GM12801 (cell line): ENCODE results near the gene C5orf52.

Experiments
- TF ChIP-seq, protein P1 (sequence below): IDR thresholded peaks from one replicate; pipeline ENCODE4 v1.5.1; 2011; ENCODE audit warnings: control low read depth; ENCODE audit not compliant: insufficient read length; ENCODE audit errors: extremely low read depth

Gene C5orf52

DNA sequence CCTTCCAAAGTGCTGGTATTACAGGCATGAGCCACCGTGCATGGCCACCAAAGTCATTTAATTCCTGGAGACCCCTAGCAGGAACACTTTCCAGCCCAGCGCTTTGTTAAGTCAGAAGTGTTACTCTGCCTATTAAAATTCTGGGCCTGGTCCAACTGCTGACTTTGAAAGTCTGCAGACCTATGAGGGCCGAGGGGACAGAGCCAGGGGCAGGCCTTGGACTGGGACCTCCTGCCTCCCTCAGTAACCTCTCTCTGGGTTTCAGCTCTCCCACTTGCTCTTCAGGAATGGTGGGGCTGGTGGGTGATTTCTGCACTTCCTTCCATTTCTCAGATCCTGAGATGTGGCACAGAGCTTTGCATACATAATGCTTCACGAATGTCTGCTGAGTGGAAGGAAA, 9.7 kb downstream of the C5orf52 start:
- TF ChIP-seq, protein P1, sequence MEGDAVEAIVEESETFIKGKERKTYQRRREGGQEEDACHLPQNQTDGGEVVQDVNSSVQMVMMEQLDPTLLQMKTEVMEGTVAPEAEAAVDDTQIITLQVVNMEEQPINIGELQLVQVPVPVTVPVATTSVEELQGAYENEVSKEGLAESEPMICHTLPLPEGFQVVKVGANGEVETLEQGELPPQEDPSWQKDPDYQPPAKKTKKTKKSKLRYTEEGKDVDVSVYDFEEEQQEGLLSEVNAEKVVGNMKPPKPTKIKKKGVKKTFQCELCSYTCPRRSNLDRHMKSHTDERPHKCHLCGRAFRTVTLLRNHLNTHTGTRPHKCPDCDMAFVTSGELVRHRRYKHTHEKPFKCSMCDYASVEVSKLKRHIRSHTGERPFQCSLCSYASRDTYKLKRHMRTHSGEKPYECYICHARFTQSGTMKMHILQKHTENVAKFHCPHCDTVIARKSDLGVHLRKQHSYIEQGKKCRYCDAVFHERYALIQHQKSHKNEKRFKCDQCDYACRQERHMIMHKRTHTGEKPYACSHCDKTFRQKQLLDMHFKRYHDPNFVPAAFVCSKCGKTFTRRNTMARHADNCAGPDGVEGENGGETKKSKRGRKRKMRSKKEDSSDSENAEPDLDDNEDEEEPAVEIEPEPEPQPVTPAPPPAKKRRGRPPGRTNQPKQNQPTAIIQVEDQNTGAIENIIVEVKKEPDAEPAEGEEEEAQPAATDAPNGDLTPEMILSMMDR, result no peak

DNA sequence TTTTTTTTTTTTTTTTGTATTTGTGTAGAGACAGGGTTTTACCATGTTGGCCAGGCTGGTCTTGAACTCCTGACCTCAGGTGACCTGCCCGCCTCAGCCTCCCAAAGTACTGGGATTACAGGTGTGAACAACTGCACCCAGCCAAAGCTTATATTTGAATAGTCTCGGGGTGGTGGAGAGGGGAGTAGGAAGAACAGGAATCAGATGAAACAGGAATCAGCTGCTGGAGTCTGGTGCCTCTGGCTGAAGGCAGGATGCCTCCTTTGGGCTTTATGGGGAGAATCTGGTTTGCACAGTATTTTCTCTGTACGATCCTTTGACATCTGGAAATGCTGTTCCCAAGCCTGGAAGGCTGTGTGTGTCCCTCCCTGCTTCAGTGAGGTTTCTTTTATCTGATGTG, 10.9 kb downstream of the C5orf52 start:
- TF ChIP-seq, protein P1, result no peak

DNA sequence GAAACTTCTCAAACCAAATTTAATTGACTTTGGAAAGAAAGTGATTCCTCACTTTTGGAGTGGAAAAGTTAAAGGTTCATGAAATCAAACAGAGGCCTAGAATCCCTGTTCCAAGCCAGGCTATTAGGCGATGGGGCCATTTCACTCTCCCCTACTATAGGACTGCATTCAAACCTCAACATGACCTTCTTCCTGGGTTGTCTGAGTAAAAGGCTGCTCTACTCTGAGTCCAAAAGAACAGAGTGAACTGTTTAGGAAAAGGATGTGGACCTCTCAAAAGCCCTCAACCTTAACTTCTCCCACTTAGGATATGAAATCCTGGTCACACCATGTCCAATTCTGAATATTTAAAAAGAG, 15.8 kb downstream of the C5orf52 start:
- TF ChIP-seq, protein P1, result no peak

DNA sequence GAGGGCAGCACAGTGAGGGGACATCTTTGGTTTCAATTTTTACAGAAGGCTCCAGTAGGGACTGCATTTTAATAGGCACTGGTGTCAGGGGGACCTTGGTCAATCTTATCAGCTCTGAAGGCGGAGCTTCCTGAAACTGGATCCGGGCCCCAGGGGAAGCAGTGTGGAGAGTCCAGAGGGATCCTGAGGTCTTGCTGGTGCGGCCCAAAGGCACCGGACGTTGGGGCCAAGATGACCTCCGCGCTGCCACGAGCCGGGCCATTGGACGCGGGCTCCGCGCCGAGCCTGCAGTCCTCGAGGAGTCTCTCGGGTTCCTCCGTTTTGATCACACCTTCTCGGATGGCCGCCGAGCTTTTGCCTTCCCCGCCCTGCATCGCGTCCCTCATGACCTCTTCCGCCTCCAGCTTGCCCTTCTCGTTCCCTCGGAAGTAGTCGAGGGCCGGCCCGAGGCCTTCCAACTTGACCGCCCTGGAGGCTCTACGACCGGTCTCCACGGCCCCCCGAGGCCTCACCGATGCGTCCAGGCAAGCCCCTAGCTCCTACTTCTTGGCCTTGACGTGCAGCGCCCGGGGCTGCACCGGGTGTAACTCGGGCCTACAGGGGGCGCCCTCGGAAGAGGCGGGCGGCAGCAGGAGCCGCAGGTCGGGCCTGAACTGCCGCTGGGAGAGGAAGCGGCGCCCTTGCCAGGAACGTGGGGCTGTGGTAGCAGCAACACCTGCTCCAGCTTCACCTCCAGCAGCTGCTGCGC, 18.8 kb downstream of the C5orf52 start:
- TF ChIP-seq, protein P1, result no peak

DNA sequence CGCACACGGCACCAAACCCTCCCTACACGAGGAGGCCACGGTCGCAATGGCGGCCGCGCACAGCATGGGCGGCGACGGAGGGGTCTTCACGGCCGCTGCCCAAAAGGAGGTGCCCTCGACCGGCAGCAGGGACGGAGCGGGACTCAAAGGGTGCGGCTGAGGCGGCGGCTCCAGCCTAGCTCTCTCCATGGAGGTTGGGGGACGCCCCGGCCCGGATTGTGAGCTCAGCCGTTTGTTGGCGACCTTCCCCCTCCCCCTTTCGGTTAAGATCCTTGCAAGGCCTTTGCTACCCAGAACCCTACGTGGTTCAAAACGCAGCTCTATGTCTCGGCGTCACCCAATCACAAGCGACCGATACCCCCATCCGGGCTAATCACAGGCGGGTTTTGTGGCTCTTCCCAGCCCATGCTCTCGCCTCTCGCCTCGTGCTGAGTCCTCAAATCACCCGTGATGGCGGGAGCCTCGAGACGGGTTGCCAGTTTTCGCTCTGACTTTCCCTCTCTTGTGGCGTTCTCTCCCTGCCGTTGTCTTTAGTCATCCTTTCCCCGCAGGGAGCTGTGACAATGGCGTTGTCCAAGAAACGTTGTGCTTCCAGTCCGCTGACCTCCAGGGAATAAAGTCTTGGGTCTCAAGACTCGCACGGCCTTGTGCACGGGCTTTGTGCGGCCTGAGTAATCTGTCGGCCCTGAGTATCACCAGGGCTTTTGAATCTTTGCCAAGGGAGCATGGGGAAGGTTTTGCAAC, 19.5 kb downstream of the C5orf52 start:
- TF ChIP-seq, protein P1, result no peak

DNA sequence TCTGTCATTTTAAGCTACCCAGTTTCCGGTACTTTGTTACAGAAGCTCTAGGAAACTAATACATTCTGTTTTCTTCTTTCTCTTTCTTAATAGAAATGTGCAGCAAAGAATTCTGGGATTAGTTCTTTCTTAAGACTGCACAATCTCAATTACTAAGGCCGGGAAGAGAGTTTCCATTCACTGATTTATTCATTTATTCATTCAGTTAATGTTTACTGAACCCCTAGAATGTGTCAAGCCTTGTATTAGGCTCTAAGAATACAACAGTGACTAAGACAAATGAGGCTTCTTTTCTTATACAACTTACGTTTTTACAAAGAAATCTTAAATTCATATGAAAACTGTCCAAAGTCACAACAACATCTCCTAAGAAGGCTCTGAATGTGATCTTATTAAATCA, 32.4 kb downstream of the C5orf52 start:
- TF ChIP-seq, protein P1, result no peak

DNA sequence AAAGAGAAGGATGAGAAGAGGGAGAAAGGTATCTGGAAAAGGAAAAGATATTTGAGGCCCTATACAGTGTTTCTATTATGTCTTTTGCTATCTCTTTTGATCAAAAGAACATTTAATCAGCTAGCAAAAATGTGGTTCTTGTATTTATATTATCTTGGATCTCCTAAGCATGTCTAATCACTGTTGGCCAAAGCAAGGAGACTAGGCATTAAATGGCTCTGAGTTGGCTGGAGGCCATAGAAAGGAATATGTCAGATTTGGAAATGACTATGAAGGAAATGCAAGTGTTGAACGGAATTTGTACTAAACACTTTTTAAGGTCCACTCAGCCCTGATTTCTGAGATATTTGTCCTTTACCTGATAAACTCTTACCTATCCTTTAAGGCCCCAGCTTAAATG, 37.5 kb downstream of the C5orf52 start:
- TF ChIP-seq, protein P1, result no peak
